Mesendoderm (in vitro differentiated cells): ENCODE measurements around the gene CAMP.

ENCODE experiments used
- DNase-seq: peaks from one replicate; pipeline ENCODE4 v3.0.0; 2013
- H2AK5ac ChIP-seq: 2 replicates; pipeline ENCODE4 v1.6.1; 2013; ENCODE audit warnings: low read length, inconsistent platforms
- H2BK120ac ChIP-seq: 2 replicates; pipeline ENCODE4 v1.6.1; 2013; ENCODE audit warnings: low read depth, mild to moderate bottlenecking, low read length, moderate library complexity, mixed read lengths
- H2BK15ac ChIP-seq: replicated peaks from 2 replicates; pipeline ENCODE4 v1.6.1; 2013; ENCODE audit warnings: low read depth, mild to moderate bottlenecking, moderate library complexity
- H2BK5ac ChIP-seq: 2 replicates; pipeline ENCODE4 v1.6.1; 2013; ENCODE audit warnings: low read length, inconsistent platforms
- H3K18ac ChIP-seq: 2 replicates; pipeline ENCODE4 v1.6.1; 2013; ENCODE audit warnings: mild to moderate bottlenecking, low read length, mixed read lengths
- H3K23ac ChIP-seq: one replicate; pipeline ENCODE4 v1.6.1; 2013; ENCODE audit warnings: low read length
- H3K27ac ChIP-seq: 2 replicates; pipeline ENCODE4 v1.5.1; 2013; ENCODE audit warnings: low read depth, mild to moderate bottlenecking, inconsistent platforms, low read length, moderate library complexity
- H3K27me3 ChIP-seq: 2 replicates; pipeline ENCODE4 v1.6.1; 2013; ENCODE audit warnings: low read length, control low read depth, mild to moderate bottlenecking, inconsistent platforms; ENCODE audit not compliant: insufficient read depth, poor library complexity
- H3K36me3 ChIP-seq: 2 replicates; pipeline ENCODE4 v1.6.1; 2013; ENCODE audit warnings: low read length, inconsistent platforms; ENCODE audit not compliant: control insufficient read depth, insufficient read depth
- H3K4ac ChIP-seq: one replicate; pipeline ENCODE4 v1.6.1; 2013; ENCODE audit warnings: low read depth, mild to moderate bottlenecking, low read length, moderate library complexity
- H3K4me1 ChIP-seq: 2 replicates; pipeline ENCODE4 v1.6.1; 2013; ENCODE audit warnings: low read depth, low read length, inconsistent platforms; ENCODE audit not compliant: control insufficient read depth
- H3K4me2 ChIP-seq: 2 replicates; pipeline ENCODE4 v1.6.1; 2013; ENCODE audit warnings: low read length
- H3K4me3 ChIP-seq: 2 replicates; pipeline ENCODE4 v1.5.1; 2013; ENCODE audit warnings: mild to moderate bottlenecking, low read length
- H3K56ac ChIP-seq: one replicate; pipeline ENCODE4 v1.6.1; 2013; ENCODE audit warnings: low read length
- H3K79me1 ChIP-seq: 2 replicates; pipeline ENCODE4 v1.6.1; 2013; ENCODE audit warnings: low read length, inconsistent platforms
- H3K79me2 ChIP-seq: 2 replicates; pipeline ENCODE4 v1.6.1; 2013; ENCODE audit warnings: mild to moderate bottlenecking, low read length; ENCODE audit not compliant: control insufficient read depth, insufficient read depth
- H3K9ac ChIP-seq: 2 replicates; pipeline ENCODE4 v1.6.1; 2013; ENCODE audit warnings: low read length, inconsistent platforms
- H4K5ac ChIP-seq: one replicate; pipeline ENCODE4 v1.6.1; 2013; ENCODE audit warnings: low read length
- H4K8ac ChIP-seq: one replicate; pipeline ENCODE4 v1.6.1; 2013; ENCODE audit warnings: low read depth, mild to moderate bottlenecking, control low read depth, low read length, moderate library complexity
- WGBS: extraction: QIAGEN DNeasy Blood & Tissue Kit; methylation state at CpG from one replicate; pipeline ENCODE4 v1.1.7; 2013; ENCODE audit warnings: low lambda C conversion rate, missing lambda C conversion rate; ENCODE audit not compliant: insufficient coverage; ENCODE audit errors: extremely low coverage; 5-methylcytosine and 5-hydroxymethylcytosine counted together

CAMP gene

DNA sequence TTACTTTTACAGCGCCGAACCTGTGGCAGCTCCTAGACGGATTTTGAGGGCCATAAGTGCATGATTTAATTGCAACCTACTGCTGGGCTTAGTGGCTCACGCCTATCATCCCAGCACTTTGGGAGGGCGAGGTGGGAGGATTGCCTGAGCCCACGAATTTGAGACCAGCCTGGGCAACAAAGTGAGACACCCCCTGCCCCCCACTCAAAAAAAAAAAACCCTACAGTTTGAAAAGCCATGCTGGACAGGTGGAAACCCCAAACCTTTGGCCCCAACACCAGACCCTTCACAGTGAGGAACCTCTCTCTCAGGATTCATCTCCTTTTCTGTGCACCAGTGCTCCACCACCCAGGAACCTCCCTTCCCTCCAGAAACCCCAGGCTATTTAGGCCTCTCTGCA lies 34.0 kb upstream of the CAMP start:
- Histone ChIP-seq H3K79me1 (peaks cover 11% of the 10 kb centered on the region), H3K27me3 (no peaks in the 10 kb centered on the region), H3K56ac (no peak overlapping the region), H3K4ac (no peak overlapping the region), H3K27ac (no peak overlapping the region), H3K4me2 (no peak overlapping the region), H3K18ac (no peak overlapping the region), H2BK120ac (no peak overlapping the region), H4K5ac (no peak overlapping the region), H2BK5ac (no peak overlapping the region), H4K8ac (no peak overlapping the region), H3K36me3 (peaks cover 6% of the 10 kb centered on the region), H3K23ac (no peak overlapping the region), H3K79me2 (peaks cover 30% of the 10 kb centered on the region), H3K4me3 (no peak overlapping the region), H2BK15ac (no peak overlapping the region), H3K9ac (no peak overlapping the region), H3K4me1 (peaks cover 4% of the 10 kb centered on the region), H2AK5ac (no peak overlapping the region)
- DNase-seq: no peak
- WGBS: no CpG with 5 or more reads among the region's 6 CpGs

- Histone ChIP-seq H3K9ac (no peak overlapping the region), H4K8ac (no peak overlapping the region), H3K79me2 (peaks cover 20% of the 10 kb centered on the region), H2BK15ac (no peak overlapping the region), H3K4me2 (no peak overlapping the region), H4K5ac (no peak overlapping the region), H3K23ac (no peak overlapping the region), H3K4me1 (peaks cover 4% of the 10 kb centered on the region), H3K36me3 (peaks cover 1% of the 10 kb centered on the region), H2AK5ac (no peak overlapping the region), H3K56ac (no peak overlapping the region), H2BK5ac (no peak overlapping the region), H3K27me3 (no peaks in the 10 kb centered on the region), H3K4me3 (no peak overlapping the region), H3K27ac (no peak overlapping the region), H3K4ac (no peak overlapping the region), H2BK120ac (no peak overlapping the region), H3K79me1 (peaks cover 6% of the 10 kb centered on the region), H3K18ac (no peak overlapping the region)
- WGBS: no CpG with 5 or more reads among the region's 3 CpGs
- no peak for DNase-seq
Measured at GRCh38 chr3:48190911-48191310, 32.4 kb upstream of the CAMP start.

GRCh38 chr3:48194446-48195071 lies 28.7 kb upstream of the CAMP start:
- DNase-seq: peak; percentile 82
- Histone ChIP-seq H3K27me3 (no peaks in the 10 kb centered on the region), H3K4me1 (no peaks in the 10 kb centered on the region), H3K56ac (no peak overlapping the region), H3K4me3 (no peak overlapping the region), H4K5ac (no peak overlapping the region), H2AK5ac (no peak overlapping the region), H3K23ac (no peak overlapping the region), H2BK120ac (no peak overlapping the region), H3K4ac (no peak overlapping the region), H2BK15ac (no peak overlapping the region), H3K27ac (no peak overlapping the region), H3K36me3 (no peaks in the 10 kb centered on the region), H3K4me2 (no peak overlapping the region), H3K18ac (no peak overlapping the region), H3K79me2 (no peaks in the 10 kb centered on the region), H3K9ac (no peak overlapping the region), H4K8ac (no peak overlapping the region), H3K79me1 (no peaks in the 10 kb centered on the region), H2BK5ac (no peak overlapping the region)
- no CpG with 5 or more reads among the region's 9 CpGs for WGBS

DNA sequence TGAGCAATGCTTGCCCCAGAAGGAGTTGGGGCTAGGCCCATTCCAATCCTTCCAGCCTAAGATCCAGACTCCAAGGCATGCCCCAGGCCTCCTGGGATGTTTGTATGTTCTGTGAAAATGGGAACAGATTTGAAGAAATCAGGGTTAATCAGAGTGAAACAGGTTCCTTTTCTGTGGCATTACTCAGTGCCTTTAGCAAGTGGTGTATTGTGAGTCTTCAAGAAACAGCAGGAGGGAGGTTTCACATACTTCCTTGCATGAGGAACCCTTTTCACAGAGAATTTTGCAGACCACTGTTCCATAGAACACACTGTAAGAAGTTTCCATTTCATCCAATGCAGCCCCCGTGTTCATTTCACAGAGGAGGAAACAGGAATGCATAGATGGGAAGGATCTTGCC lies 26.7 kb upstream of the CAMP start:
- no CpG with 5 or more reads among the region's 1 CpG for WGBS
- Histone ChIP-seq H3K18ac (no peak overlapping the region), H3K27me3 (no peaks in the 10 kb centered on the region), H3K9ac (no peak overlapping the region), H3K23ac (no peak overlapping the region), H3K4ac (no peak overlapping the region), H3K4me3 (no peak overlapping the region), H3K79me1 (no peaks in the 10 kb centered on the region), H3K27ac (no peak overlapping the region), H2AK5ac (no peak overlapping the region), H3K56ac (no peak overlapping the region), H3K4me2 (no peak overlapping the region), H4K8ac (no peak overlapping the region), H4K5ac (no peak overlapping the region), H3K4me1 (no peaks in the 10 kb centered on the region), H3K79me2 (no peaks in the 10 kb centered on the region), H2BK5ac (no peak overlapping the region), H3K36me3 (no peaks in the 10 kb centered on the region), H2BK15ac (no peak overlapping the region), H2BK120ac (no peak overlapping the region)
- no peak for DNase-seq

- H3K23ac ChIP-seq: no peak overlapping the region
- H4K5ac ChIP-seq: no peak overlapping the region
- H3K27ac ChIP-seq: no peak overlapping the region
- H3K4ac ChIP-seq: no peak overlapping the region
- no peaks in the 10 kb centered on the region for H3K79me1 ChIP-seq
- no peak overlapping the region for H3K4me3 ChIP-seq
- no peaks in the 10 kb centered on the region for H3K27me3 ChIP-seq
- no peaks in the 10 kb centered on the region for H3K36me3 ChIP-seq
- H3K4me1 ChIP-seq: no peaks in the 10 kb centered on the region
- H2AK5ac ChIP-seq: no peak overlapping the region
- no peak overlapping the region for H4K8ac ChIP-seq
- H3K18ac ChIP-seq: no peak overlapping the region
- H3K79me2 ChIP-seq: no peaks in the 10 kb centered on the region
- H2BK120ac ChIP-seq: no peak overlapping the region
- no peak overlapping the region for H3K56ac ChIP-seq
- H3K4me2 ChIP-seq: no peak overlapping the region
- H2BK15ac ChIP-seq: no peak overlapping the region
- DNase-seq: no peak
- no peak overlapping the region for H3K9ac ChIP-seq
- no peak overlapping the region for H2BK5ac ChIP-seq
Measured at GRCh38 chr3:48199117-48199516, 24.2 kb upstream of the CAMP start.

- Histone ChIP-seq H3K4ac (no peak overlapping the region), H3K79me1 (no peaks in the 10 kb centered on the region), H2BK5ac (no peak overlapping the region), H3K4me3 (no peak overlapping the region), H4K8ac (no peak overlapping the region), H3K56ac (no peak overlapping the region), H3K9ac (no peak overlapping the region), H3K4me2 (no peak overlapping the region), H3K27ac (no peak overlapping the region), H3K4me1 (no peaks in the 10 kb centered on the region), H2BK120ac (no peak overlapping the region), H3K18ac (no peak overlapping the region), H3K27me3 (no peaks in the 10 kb centered on the region), H3K36me3 (no peaks in the 10 kb centered on the region), H2BK15ac (no peak overlapping the region), H3K79me2 (no peaks in the 10 kb centered on the region), H4K5ac (no peak overlapping the region), H3K23ac (no peak overlapping the region), H2AK5ac (no peak overlapping the region)
- no CpG with 5 or more reads among the region's 6 CpGs for whole genome bisulfite sequencing
- DNase-seq: no peak
Measured at GRCh38 chr3:48202632-48203031, 20.7 kb upstream of the CAMP start.
